Tibial nerve (tissue), 4 donors: ENCODE data around the gene EGFLAM. TPM values are rescaled to one million over a fixed set of nuclear protein-coding genes. Genes with fewer than 3 reads are reported as not detected.
"Not testable (repeated sequence)": the region's sequence is repeated elsewhere in the genome, so short reads cannot be mapped to it uniquely, and the experiment has no call there.

Experiments used
- DNase-seq, 2 donors: peaks; one replicate each; pipeline ENCODE4 v3.0.0-alpha.2; 2019; ENCODE audit warnings: low spot score in 2 of 2
- H3K27ac ChIP-seq, 4 donors: fragments of 200-600 bp; sonication (generic) in 3 of 4; one replicate each; pipeline ENCODE4 v1.5.1; 2017 to 2019; ENCODE audit warnings: mild to moderate bottlenecking in 1 of 4
- H3K27me3 ChIP-seq, 2 donors: fragments of 200-600 bp; sonication (generic) in 1 of 2; one replicate each; pipeline versions ENCODE4 v1.5.1 to v1.6.0; 2017 to 2019
- H3K36me3 ChIP-seq, 3 donors: fragments of 200-600 bp; sonication (generic); one replicate each; pipeline ENCODE4 v1.5.1; 2018 to 2019
- H3K4me1 ChIP-seq, 4 donors: fragments of 200-600 bp; sonication (generic) in 3 of 4; one replicate each; pipeline ENCODE4 v1.5.1; 2017 to 2019
- H3K4me3 ChIP-seq, 4 donors: fragments of 200-600 bp; sonication (generic) in 3 of 4; one replicate each; pipeline ENCODE4 v1.5.1; 2017 to 2019; ENCODE audit warnings: mild to moderate bottlenecking in 1 of 4, moderate library complexity in 1 of 4
- H3K9me3 ChIP-seq, 4 donors: fragments of 200-600 bp; sonication (generic) in 3 of 4; one replicate each; pipeline ENCODE4 v1.5.1; 2017 to 2019
- CTCF ChIP-seq, 5 experiments: fragments of 200-600 bp in 3 of 5; fragments of 450-650 bp in 2 of 5; sonication (generic) in 3 of 5; IDR thresholded peaks; one replicate each; pipeline ENCODE4 v1.5.1; 2016 to 2019; ENCODE audit warnings: antibody characterized with exemption in 5 of 5, mild to moderate bottlenecking in 3 of 5, moderate library complexity in 2 of 5
- EP300 ChIP-seq, 2 donors: sonication (generic); formaldehyde crosslinking; IDR thresholded peaks; one replicate each; pipeline ENCODE4 v1.6.1; 2017; ENCODE audit warnings: antibody characterized with exemption in 2 of 2, mild to moderate bottlenecking in 1 of 2
- POLR2A ChIP-seq, 2 donors: fragments of 450-650 bp; IDR thresholded peaks; one replicate each; pipeline ENCODE4 v1.6.1; 2017; ENCODE audit warnings: antibody characterized with exemption in 2 of 2, mild to moderate bottlenecking in 2 of 2, moderate library complexity in 2 of 2
- WGBS, 2 donors: methylation state at CpG; one replicate each; pipeline ENCODE4 v1.1.5; 2018; 5-methylcytosine and 5-hydroxymethylcytosine counted together
- total RNA-seq, 4 donors: library from RNA; depleted of rRNA; stranded (reverse); fragments of >200 nt; gene quantifications; one replicate each; pipeline ENCODE4 v1.1.0, GENCODE V29; 2016

The EGFLAM gene
- total RNA-seq, 4 donors from 2014 or later = 18.4 to 64.5 (median 51.1) TPM

GRCh38 chr5:38413696-38414095 lies 155.3 kb downstream of the EGFLAM start:
- H3K4me1 ChIP-seq = peaks cover 0 to 19% (median 4%) of the 10 kb centered on the region in 4 donors
- WGBS, 2 donors = 64 to 82% methylated on average over 12 of the region's 12 CpGs
- no peak for TF ChIP-seq CTCF (IDR thresholded peaks at IDR 0.05)
- no peak for TF ChIP-seq POLR2A (IDR thresholded peaks at IDR 0.05)
- TF ChIP-seq EP300 (IDR thresholded peaks at IDR 0.05) = no peak
- H3K9me3 ChIP-seq = no peaks in the 10 kb centered on the region
- DNase-seq = no peak
- no peaks in the 10 kb centered on the region for H3K36me3 ChIP-seq
- H3K27me3 ChIP-seq = no peaks in the 10 kb centered on the region
- H3K4me3 ChIP-seq = no peak overlapping the region
- no peak overlapping the region for H3K27ac ChIP-seq

DNA sequence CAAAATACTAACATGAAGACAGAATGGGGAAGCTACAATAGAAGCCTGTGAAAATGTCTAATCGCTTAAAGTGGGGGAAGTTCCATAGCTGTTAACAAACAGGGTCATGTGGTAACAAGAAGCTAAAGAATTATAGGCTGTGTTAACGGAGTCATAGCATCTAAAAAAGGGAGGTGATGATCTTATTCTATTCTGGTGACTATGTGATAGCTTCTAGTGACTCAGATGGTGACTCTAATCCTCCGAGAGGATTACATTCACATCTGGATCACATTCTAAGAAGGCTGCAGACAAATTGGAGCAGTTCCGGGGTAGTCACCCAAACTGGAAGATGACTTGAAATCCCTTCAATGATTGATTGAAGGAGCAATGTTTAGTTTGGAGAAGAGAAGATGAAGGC lies 156.0 kb downstream of the EGFLAM start:
- no peaks in the 10 kb centered on the region for H3K27me3 ChIP-seq
- H3K4me3 ChIP-seq = no peak overlapping the region
- 78 to 82% methylated on average over 4 of the region's 4 CpGs for WGBS, 2 donors
- no peaks in the 10 kb centered on the region for H3K36me3 ChIP-seq
- H3K4me1 ChIP-seq = peaks cover 0 to 19% (median 4%) of the 10 kb centered on the region in 4 donors
- DNase-seq = no peak
- no peak overlapping the region for H3K27ac ChIP-seq
- TF ChIP-seq EP300 (IDR thresholded peaks at IDR 0.05) (no peak), CTCF (IDR thresholded peaks at IDR 0.05) (no peak), POLR2A (IDR thresholded peaks at IDR 0.05) (no peak)
- H3K9me3 ChIP-seq = no peaks in the 10 kb centered on the region

GRCh38 chr5:38415772-38416171 lies 157.4 kb downstream of the EGFLAM start:
- H3K4me1 ChIP-seq = peaks cover 0 to 24% (median 4%) of the 10 kb centered on the region in 4 donors

DNA sequence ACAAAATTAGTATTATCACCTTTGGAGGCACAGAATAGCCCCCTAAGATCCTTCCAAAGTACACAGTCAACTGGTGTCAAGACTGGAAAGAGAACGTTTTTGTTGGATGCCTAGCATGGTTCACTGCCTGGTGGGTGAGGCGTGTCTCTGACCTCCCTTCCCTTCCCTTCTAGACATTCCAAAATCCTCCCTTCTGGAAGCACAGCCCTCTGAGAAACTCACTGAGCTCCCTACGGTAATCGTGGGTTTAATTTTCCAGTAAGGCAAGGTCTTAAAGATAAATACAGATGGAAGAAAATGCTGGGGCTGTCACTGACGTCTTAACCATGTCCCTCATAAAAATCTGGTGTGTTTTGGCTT lies 159.3 kb downstream of the EGFLAM start:
- H3K4me1 ChIP-seq = peaks cover 0 to 24% (median 4%) of the 10 kb centered on the region in 4 donors
- 50 to 51% methylated on average over 5 of the region's 5 CpGs for WGBS, 2 donors
- peak overlapping the region in 2 of 4 donors; percentile 63 to 74 for H3K27ac ChIP-seq

More at GRCh38 chr5:38415772-38416171, 157.4 kb downstream of the EGFLAM start:
- H3K36me3 ChIP-seq, H3K9me3 ChIP-seq, DNase-seq, H3K4me3 ChIP-seq, H3K27me3 ChIP-seq: not testable (repeated sequence)
- peak overlapping the region in 2 of 4 donors; percentile 63 to 74 for H3K27ac ChIP-seq
- 61 to 67% methylated on average over 5 of the region's 5 CpGs for WGBS, 2 donors

DNA sequence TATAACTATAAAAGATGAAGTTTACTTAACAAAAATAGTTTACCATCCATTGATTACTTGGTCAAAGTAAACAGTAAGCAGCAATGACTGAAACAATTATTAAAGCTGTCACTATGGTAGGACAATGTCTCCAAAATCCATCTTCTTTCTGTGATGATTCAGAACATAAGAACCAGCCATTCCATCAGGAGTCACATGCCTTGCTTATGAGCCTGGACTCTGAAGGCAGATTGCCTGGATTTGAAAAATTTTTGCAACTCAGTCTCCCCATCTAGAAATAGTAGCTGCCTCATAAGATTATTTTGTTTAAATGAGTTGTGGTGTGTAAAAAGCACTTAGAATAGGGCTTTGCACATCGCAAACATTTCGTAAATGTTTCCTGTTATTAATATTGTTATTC lies 161.9 kb downstream of the EGFLAM start:
- Histone ChIP-seq H3K4me3 (no peak overlapping the region), H3K27ac (no peak overlapping the region), H3K4me1 (peaks cover 0 to 24% (median 4%) of the 10 kb centered on the region in 4 donors), H3K9me3 (no peaks in the 10 kb centered on the region), H3K27me3 (no peaks in the 10 kb centered on the region), H3K36me3 (no peaks in the 10 kb centered on the region)
- 96 to 99% methylated on average over 2 of the region's 2 CpGs for WGBS, 2 donors
- no peak for DNase-seq
- TF ChIP-seq CTCF (IDR thresholded peaks at IDR 0.05) (no peak), EP300 (IDR thresholded peaks at IDR 0.05) (no peak), POLR2A (IDR thresholded peaks at IDR 0.05) (no peak)

More for the DNA sequence above, 159.3 kb downstream of the EGFLAM start:
- H3K27me3 ChIP-seq = no peaks in the 10 kb centered on the region
- TF ChIP-seq EP300 (IDR thresholded peaks at IDR 0.05) (peak in 1 of 2 donors; percentile 45), CTCF (IDR thresholded peaks at IDR 0.05) (no peak), POLR2A (IDR thresholded peaks at IDR 0.05) (no peak)
- H3K4me3 ChIP-seq = no peak overlapping the region
- H3K9me3 ChIP-seq = no peaks in the 10 kb centered on the region
- no peak for DNase-seq
- H3K36me3 ChIP-seq = no peaks in the 10 kb centered on the region
